ENCODE results near the gene PHLDA2. TPM values are rescaled to one million over a fixed set of nuclear protein-coding genes. Genes with fewer than 3 reads are reported as not detected.

Gene PHLDA2
- total RNA-seq, 1 experiment from 2014 or later = 101 TPM

- Histone ChIP-seq H3K4me1 (ENCODE audit: insufficient read depth, low read length) (peaks cover 11% of the 10 kb centered on the region), H3K9me2 (replicated peaks; ENCODE audit: low read length) (no peaks in the 10 kb centered on the region), H4K20me1 (ENCODE audit: low read length) (no peaks in the 10 kb centered on the region; the same call in 1 of the 2 replicates), H3K27me3 (ENCODE audit: low read length) (no peaks in the 10 kb centered on the region), H3K79me2 (ENCODE audit: low read length) (no peaks in the 10 kb centered on the region), H3K4me3 (ENCODE audit: low read length) (no peak overlapping the region), H3F3A (ENCODE audit: low read length, unreplicated experiment) (peaks cover 3% of the 10 kb centered on the region), H2AFZ (ENCODE audit: low read length) (no peak overlapping the region), H3K4me2 (ENCODE audit: low read length) (no peak overlapping the region), H3K9me3 (ENCODE audit: low read length) (no peaks in the 10 kb centered on the region), H3K9ac (ENCODE audit: low read length) (no peak overlapping the region), H3K36me3 (ENCODE audit: low read depth, low read length) (peaks cover 69% of the 10 kb centered on the region), H3K27ac (ENCODE audit: low read length) (no peak overlapping the region)
- intact Hi-C loops (cut with micrococcal nuclease) = no loop called here
- ChIA-PET POLR2A (ENCODE audit: unreplicated experiment) (no interaction called here), CTCF (no interaction called here)
- DNase-seq (no peak), ATAC-seq (no peak)
- TF ChIP-seq EZH2 (IDR thresholded peaks at IDR 0.05; ENCODE audit: low read length, unreplicated experiment) (no peak), CTCF (conservative IDR thresholded peaks at IDR 0.05; ENCODE audit: low read depth, low read length) (no peak), EZH2phosphoT487 (IDR thresholded peaks at IDR 0.05; ENCODE audit: borderline replicate concordance, low read length) (no peak)
- no TSS peak for BruUV-seq (replicated peaks)
Observed at GRCh38 chr11:2949920-2950319, 20.7 kb upstream of the PHLDA2 start.

- H3K27me3 ChIP-seq (ENCODE audit: low read length) = no peaks in the 10 kb centered on the region
- ChIA-PET CTCF (no interaction called here), POLR2A (ENCODE audit: unreplicated experiment) (no interaction called here)
- peaks cover 3% of the 10 kb centered on the region for H3F3A ChIP-seq (ENCODE audit: low read length, unreplicated experiment)
- ATAC-seq (no peak), DNase-seq (no peak)
- H3K36me3 ChIP-seq (ENCODE audit: low read depth, low read length) = peaks cover 48% of the 10 kb centered on the region
- intact Hi-C loops (cut with micrococcal nuclease) = no loop called here
- BruUV-seq (replicated peaks) = no TSS peak
- no peak overlapping the region for H3K4me2 ChIP-seq (ENCODE audit: low read length)
- no peaks in the 10 kb centered on the region for H3K79me2 ChIP-seq (ENCODE audit: low read length)
- no peak for TF ChIP-seq EZH2phosphoT487 (IDR thresholded peaks at IDR 0.05; ENCODE audit: borderline replicate concordance, low read length)
- TF ChIP-seq CTCF (conservative IDR thresholded peaks at IDR 0.05; ENCODE audit: low read depth, low read length) = no peak
- no peak for TF ChIP-seq EZH2 (IDR thresholded peaks at IDR 0.05; ENCODE audit: low read length, unreplicated experiment)
- no peak overlapping the region for H3K4me3 ChIP-seq (ENCODE audit: low read length)
- H3K27ac ChIP-seq (ENCODE audit: low read length) = no peak overlapping the region
- no peaks in the 10 kb centered on the region; the same call in 1 of the 2 replicates for H4K20me1 ChIP-seq (ENCODE audit: low read length)
- H3K9me3 ChIP-seq (ENCODE audit: low read length) = no peaks in the 10 kb centered on the region
- H2AFZ ChIP-seq (ENCODE audit: low read length) = no peak overlapping the region
- H3K9me2 ChIP-seq (replicated peaks; ENCODE audit: low read length) = no peaks in the 10 kb centered on the region
- peaks cover 11% of the 10 kb centered on the region for H3K4me1 ChIP-seq (ENCODE audit: insufficient read depth, low read length)
- H3K9ac ChIP-seq (ENCODE audit: low read length) = no peak overlapping the region
Observed at GRCh38 chr11:2947744-2948143, 18.5 kb upstream of the PHLDA2 start.

GRCh38 chr11:2945757-2946287 is 16.6 kb upstream of the PHLDA2 start:
- BruUV-seq (replicated peaks) = no TSS peak

More at GRCh38 chr11:2945757-2946287, 16.6 kb upstream of the PHLDA2 start:
- Histone ChIP-seq H3F3A (ENCODE audit: low read length, unreplicated experiment) (no peaks in the 10 kb centered on the region), H3K79me2 (ENCODE audit: low read length) (no peaks in the 10 kb centered on the region), H3K9me3 (ENCODE audit: low read length) (no peaks in the 10 kb centered on the region), H3K27me3 (ENCODE audit: low read length) (no peaks in the 10 kb centered on the region), H2AFZ (ENCODE audit: low read length) (no peak overlapping the region), H3K9ac (ENCODE audit: low read length) (no peak overlapping the region), H3K9me2 (replicated peaks; ENCODE audit: low read length) (no peaks in the 10 kb centered on the region), H3K4me1 (ENCODE audit: insufficient read depth, low read length) (peaks cover 9% of the 10 kb centered on the region), H3K4me3 (ENCODE audit: low read length) (no peak overlapping the region), H3K4me2 (ENCODE audit: low read length) (no peak overlapping the region), H4K20me1 (ENCODE audit: low read length) (no peaks in the 10 kb centered on the region), H3K27ac (ENCODE audit: low read length) (no peak overlapping the region), H3K36me3 (ENCODE audit: low read depth, low read length) (peaks cover 30% of the 10 kb centered on the region)
- ATAC-seq = no peak
- no peak for TF ChIP-seq EZH2 (IDR thresholded peaks at IDR 0.05; ENCODE audit: low read length, unreplicated experiment)
- TF ChIP-seq CTCF (conservative IDR thresholded peaks at IDR 0.05; ENCODE audit: low read depth, low read length) = no peak
- no peak for TF ChIP-seq EZH2phosphoT487 (IDR thresholded peaks at IDR 0.05; ENCODE audit: borderline replicate concordance, low read length)
- no peak for DNase-seq
- ChIA-PET POLR2A (ENCODE audit: unreplicated experiment) (no interaction called here), CTCF (no interaction called here)
- intact Hi-C loops (cut with micrococcal nuclease) = no loop called here
